Measurements from ENCODE around the gene CPA5.

DNA sequence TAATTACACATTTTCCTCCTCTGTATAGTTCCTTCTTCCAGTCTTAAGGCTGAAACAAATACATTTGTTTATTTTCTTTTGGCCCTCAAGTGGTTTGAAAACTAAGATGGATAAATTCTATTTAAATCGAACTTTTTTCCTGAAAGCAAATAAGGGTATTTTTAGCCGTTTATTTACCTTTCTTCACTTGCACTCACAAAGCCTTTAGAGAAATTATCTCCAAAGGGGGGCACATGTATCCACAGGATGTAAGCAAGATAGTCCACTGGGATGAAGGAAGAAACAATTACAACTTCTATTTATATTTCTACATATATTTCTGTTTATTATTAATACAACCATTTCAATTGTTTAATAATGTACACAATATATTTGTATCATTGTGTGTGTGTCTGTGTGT, 41.5 kb upstream of the CPA5 start:
- TF ChIP-seq ELF4 (CRISPR knock-in tag; IDR thresholded peaks at IDR 0.05; ENCODE audit: low read depth) = no peak
- no peak for TF ChIP-seq CTCF (IDR thresholded peaks at IDR 0.05)
- TF ChIP-seq ATF2 (CRISPR knock-in tag; IDR thresholded peaks at IDR 0.05; ENCODE audit: borderline replicate concordance, low read depth) = no peak
- TF ChIP-seq ZNF512 (CRISPR knock-in tag; IDR thresholded peaks at IDR 0.05; ENCODE audit: borderline replicate concordance) = no peak
- TF ChIP-seq CREM (CRISPR knock-in tag; IDR thresholded peaks at IDR 0.05) = no peak
- TF ChIP-seq, protein P1, sequence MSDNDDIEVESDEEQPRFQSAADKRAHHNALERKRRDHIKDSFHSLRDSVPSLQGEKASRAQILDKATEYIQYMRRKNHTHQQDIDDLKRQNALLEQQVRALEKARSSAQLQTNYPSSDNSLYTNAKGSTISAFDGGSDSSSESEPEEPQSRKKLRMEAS (CRISPR knock-in tag; IDR thresholded peaks at IDR 0.05) = no peak
- TF ChIP-seq KAT7 (CRISPR knock-in tag; IDR thresholded peaks at IDR 0.05; ENCODE audit: borderline replicate concordance) = no peak
- TF ChIP-seq, protein P2, sequence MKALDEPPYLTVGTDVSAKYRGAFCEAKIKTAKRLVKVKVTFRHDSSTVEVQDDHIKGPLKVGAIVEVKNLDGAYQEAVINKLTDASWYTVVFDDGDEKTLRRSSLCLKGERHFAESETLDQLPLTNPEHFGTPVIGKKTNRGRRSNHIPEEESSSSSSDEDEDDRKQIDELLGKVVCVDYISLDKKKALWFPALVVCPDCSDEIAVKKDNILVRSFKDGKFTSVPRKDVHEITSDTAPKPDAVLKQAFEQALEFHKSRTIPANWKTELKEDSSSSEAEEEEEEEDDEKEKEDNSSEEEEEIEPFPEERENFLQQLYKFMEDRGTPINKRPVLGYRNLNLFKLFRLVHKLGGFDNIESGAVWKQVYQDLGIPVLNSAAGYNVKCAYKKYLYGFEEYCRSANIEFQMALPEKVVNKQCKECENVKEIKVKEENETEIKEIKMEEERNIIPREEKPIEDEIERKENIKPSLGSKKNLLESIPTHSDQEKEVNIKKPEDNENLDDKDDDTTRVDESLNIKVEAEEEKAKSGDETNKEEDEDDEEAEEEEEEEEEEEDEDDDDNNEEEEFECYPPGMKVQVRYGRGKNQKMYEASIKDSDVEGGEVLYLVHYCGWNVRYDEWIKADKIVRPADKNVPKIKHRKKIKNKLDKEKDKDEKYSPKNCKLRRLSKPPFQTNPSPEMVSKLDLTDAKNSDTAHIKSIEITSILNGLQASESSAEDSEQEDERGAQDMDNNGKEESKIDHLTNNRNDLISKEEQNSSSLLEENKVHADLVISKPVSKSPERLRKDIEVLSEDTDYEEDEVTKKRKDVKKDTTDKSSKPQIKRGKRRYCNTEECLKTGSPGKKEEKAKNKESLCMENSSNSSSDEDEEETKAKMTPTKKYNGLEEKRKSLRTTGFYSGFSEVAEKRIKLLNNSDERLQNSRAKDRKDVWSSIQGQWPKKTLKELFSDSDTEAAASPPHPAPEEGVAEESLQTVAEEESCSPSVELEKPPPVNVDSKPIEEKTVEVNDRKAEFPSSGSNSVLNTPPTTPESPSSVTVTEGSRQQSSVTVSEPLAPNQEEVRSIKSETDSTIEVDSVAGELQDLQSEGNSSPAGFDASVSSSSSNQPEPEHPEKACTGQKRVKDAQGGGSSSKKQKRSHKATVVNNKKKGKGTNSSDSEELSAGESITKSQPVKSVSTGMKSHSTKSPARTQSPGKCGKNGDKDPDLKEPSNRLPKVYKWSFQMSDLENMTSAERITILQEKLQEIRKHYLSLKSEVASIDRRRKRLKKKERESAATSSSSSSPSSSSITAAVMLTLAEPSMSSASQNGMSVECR (CRISPR knock-in tag; IDR thresholded peaks at IDR 0.05; ENCODE audit: borderline replicate concordance) = no peak
- TF ChIP-seq CREB1 (CRISPR knock-in tag; IDR thresholded peaks at IDR 0.05) = no peak
- TF ChIP-seq NR3C1 (CRISPR knock-in tag; conservative IDR thresholded peaks at IDR 0.05; ENCODE audit: low read depth) = no peak
- no peak for TF ChIP-seq RORB (CRISPR knock-in tag; IDR thresholded peaks at IDR 0.05)
- no peak for TF ChIP-seq PRDM15 (CRISPR knock-in tag; IDR thresholded peaks at IDR 0.05)
